Measurements from ENCODE around the gene CYP2D6.
"Not testable (repeated sequence)": the region's sequence is repeated elsewhere in the genome, so short reads cannot be mapped to it uniquely, and the experiment has no call there.

Gene CYP2D6

DNA sequence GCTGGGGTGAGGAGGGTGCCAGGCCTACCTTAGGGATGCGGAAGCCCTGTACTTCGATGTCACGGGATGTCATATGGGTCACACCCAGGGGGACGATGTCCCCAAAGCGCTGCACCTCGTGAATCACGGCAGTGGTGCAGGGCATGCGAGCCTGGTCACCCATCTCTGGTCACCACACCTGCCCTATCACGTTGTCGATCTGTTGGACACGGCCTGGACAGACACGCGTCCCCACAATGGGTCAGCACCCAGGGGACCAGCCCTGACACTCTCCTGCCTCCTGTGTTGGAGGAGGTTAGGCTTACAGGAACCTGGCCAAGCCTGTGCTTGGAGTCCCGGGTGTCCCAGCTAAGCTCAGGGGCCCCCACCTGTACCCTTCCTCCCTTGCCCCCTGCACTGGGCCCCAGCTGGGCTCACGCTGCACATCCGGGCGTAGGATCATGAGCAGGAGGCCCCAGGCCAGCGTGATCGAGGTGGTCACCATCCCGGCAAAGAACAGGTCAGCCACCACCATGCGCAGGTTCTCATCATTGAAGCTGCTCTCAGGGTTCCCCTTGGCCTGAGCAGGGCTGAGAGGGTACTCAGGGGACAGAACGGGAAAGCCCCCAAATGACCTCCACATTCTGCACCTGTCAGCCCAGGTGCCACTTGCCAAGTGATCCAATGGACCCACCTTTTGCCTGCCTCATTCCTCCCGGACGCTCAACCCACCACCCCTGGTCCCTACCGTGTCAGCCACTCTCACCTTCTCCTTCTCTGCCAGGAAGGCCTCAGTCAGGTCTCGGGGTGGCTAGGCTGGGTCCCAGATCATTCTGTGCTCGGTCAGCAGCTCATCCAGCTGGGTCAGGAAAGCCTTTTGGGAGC is 20.3 kb upstream of the CYP2D6 start:
- H3K4me3 ChIP-seq (ENCODE audit: low read depth, low read length) = no peak overlapping the region
- no peak for TF ChIP-seq CTCF (IDR thresholded peaks at IDR 0.05; ENCODE audit: insufficient read depth, low read depth, low read length, missing control alignments)
- DNase-seq (ENCODE audit: low read depth) = no peak

- not testable (repeated sequence) for H3K4me3 ChIP-seq (ENCODE audit: low read depth, low read length); DNase-seq (ENCODE audit: low read depth)
These were observed 19.2 kb upstream of the CYP2D6 start for GRCh38 chr22:42149798-42150197.

GRCh38 chr22:42145175-42145574 is 14.6 kb upstream of the CYP2D6 start:
- no peak overlapping the region for H3K4me3 ChIP-seq (ENCODE audit: low read depth, low read length)
- no peak for TF ChIP-seq CTCF (IDR thresholded peaks at IDR 0.05; ENCODE audit: insufficient read depth, low read depth, low read length, missing control alignments)
- DNase-seq (ENCODE audit: low read depth) = no peak

DNA sequence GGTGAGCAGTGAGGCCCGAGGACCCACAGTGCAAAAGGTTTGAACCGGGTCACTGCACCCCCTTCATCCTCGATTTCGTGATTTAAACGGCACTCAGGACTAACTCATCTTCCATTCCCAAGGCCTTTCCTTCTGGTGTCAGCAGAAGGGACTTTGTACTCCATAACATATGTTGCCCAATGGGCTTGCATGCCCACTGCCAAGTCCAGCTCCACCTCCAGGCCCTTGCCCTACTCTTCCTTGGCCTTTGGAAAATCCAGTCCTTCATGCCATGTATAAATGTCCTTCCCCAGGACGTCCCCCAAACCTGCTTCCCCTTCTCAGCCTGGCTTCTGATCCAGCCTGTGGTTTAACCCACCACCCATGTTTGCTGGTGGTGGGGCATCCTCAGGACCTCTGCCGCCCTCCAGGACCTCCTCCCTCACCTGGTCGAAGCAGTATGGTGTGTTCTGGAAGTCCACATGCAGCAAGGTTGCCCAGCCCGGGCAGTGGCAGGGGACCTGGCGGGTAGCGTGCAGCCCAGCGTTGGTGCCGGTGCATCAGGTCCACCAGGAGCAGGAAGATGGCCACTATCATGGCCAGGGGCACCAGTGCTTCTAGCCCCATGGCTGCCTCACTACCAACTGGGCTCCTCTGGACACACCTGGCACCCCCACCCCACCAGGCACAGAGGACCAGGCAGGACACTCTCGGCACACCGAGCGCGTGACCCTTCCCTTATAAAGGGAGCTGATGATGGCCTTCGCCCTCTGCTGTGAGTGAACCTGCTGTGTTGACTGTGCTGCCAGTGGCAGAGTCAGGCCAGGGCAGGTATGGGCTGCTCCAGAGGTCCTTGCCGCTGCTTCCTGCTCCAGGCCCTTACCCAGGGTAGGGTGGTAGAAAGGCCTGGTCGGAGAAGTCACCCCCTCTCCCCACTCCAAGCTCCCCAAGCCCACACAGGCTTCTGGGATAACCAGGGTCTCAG is 13.5 kb upstream of the CYP2D6 start:
- H3K4me3 ChIP-seq (ENCODE audit: low read depth, low read length); DNase-seq (ENCODE audit: low read depth): not testable (repeated sequence)

- DNase-seq (ENCODE audit: low read depth) = no peak
- TF ChIP-seq CTCF (IDR thresholded peaks at IDR 0.05; ENCODE audit: insufficient read depth, low read depth, low read length, missing control alignments) = no peak
These were observed 12.3 kb upstream of the CYP2D6 start for GRCh38 chr22:42142771-42143461.

DNA sequence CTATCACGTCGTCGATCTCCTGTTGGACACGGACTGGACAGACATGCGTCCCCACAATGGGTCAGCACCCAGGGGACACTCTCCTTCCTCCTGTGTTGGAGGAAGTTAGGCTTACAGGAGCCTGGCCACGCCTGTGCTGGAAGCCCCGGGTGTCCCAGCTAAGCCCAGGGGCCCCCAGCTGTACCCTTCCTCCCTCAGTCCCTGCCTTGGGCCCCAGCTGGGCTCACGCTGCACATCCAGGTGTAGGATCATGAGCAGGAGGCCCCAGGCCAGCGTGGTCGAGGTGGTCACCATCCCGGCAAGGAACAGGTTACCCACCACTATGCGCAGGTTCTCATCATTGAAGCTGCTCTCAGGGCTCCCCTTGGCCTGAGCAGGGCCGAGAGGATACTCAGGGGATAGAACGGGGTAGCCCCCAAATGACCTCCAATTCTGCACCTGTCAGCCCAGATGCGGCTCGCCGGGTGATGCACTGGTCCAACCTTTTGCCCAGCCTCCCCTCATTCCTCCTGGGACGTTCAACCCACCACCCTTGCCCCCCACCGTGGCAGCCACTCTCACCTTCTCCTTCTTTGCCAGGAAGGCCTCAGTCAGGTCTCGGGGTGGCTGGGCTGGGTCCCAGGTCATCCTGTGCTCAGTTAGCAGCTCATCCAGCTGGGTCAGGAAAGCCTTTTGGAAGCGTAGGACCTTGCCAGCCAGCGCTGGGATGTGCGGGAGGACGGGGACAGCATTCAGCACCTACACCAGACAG is 10.9 kb upstream of the CYP2D6 start:
- not testable (repeated sequence) for DNase-seq (ENCODE audit: low read depth); H3K4me3 ChIP-seq (ENCODE audit: low read depth, low read length)

More at GRCh38 chr22:42142771-42143461, 12.3 kb upstream of the CYP2D6 start:
- H3K4me3 ChIP-seq (ENCODE audit: low read depth, low read length) = no peak overlapping the region

DNA sequence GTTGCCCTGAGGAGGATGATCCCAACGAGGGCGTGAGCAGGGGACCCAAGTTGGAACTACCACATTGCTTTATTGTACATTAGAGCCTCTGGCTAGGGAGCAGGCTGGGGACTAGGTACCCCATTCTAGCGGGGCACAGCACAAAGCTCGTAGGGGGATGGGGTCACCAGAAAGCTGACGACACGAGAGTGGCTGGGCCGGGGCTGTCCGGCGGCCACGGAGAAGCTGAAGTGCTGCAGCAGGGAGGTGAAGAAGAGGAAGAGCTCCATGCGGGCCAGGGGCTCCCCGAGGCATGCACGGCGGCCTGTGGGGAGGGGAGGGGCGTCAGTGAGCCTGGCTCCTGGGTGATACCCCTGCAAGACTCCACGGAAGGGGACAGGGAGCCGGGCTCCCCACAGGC is 9.5 kb upstream of the CYP2D6 start:
- not testable (repeated sequence) for DNase-seq (ENCODE audit: low read depth); H3K4me3 ChIP-seq (ENCODE audit: low read depth, low read length)

- H3K4me3 ChIP-seq (ENCODE audit: low read depth, low read length); DNase-seq (ENCODE audit: low read depth): not testable (repeated sequence)
These were observed 8.9 kb upstream of the CYP2D6 start for GRCh38 chr22:42139508-42139907.

DNA sequence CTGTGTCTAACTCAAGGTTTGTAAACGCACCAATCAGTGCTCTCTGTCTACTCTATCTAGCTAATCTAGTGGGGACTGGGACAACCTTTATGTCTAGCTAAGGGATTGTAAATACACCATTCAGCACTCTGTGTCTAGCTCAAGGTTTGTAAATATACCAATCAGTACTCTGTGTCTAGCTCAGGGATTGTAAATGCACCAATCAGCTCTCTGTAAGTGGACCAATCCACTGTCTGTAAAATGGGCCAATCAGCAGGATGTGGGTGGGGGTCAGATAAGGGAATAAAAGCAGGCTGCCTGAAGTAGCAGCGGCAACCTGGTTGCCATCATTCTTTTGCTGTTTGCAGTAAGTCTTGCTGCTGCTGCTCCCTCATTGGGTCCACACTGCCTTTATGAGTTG is 8.4 kb upstream of the CYP2D6 start:
- no peak for TF ChIP-seq CTCF (IDR thresholded peaks at IDR 0.05; ENCODE audit: insufficient read depth, low read depth, low read length, missing control alignments)
- no peak overlapping the region for H3K4me3 ChIP-seq (ENCODE audit: low read depth, low read length)
- no peak for DNase-seq (ENCODE audit: low read depth)
